Measurements from ENCODE around the gene EPB41L4B. TPM values are rescaled to one million over a fixed set of nuclear protein-coding genes. Genes with fewer than 3 reads are reported as not detected.

Gene EPB41L4B
- total and polyA plus RNA-seq, 2 experiments from 2014 or later: 11.0 to 32.2 TPM

DNA sequence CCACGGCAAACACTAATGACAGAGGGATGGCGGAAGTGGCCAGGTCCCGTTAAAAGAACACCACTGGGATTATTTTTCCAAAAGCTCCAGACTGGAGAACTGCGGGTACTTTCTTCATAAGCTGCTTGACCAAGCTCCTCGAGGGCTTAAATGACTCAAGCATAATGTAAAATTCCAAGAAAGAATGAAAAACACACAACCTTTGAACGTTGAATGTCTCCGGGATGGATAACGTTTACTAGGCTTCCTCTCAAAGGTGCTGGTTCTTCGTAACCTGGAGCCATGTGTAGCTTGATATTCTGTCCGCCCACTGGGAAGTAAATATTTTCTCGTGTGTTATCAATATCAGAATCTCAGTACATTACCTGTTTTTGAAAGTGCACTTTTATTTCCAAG is 67.6 kb downstream of the EPB41L4B start (continued):
- no peak for TF ChIP-seq ZNF462 (CRISPR knock-in tag; IDR thresholded peaks at IDR 0.05)
- TF ChIP-seq EZH2phosphoT487 (IDR thresholded peaks at IDR 0.05; ENCODE audit: unreplicated experiment): no peak

- H3K36me3 ChIP-seq (ENCODE audit: insufficient read depth): no peaks in the 10 kb centered on the region
- no peak overlapping the region for H3K27ac Mint-ChIP-seq
- peaks cover 38% of the 10 kb centered on the region for H3K4me1 Mint-ChIP-seq
- H3K4me3 Mint-ChIP-seq: no peak overlapping the region
- peaks cover 36% of the 10 kb centered on the region for H3K36me3 Mint-ChIP-seq (ENCODE audit: low read depth)
- no peak overlapping the region for H3K4me3 ChIP-seq
- peaks cover 3% of the 10 kb centered on the region; the same call in 1 of the 2 replicates for H4K20me1 ChIP-seq (replicated peaks; ENCODE audit: insufficient read depth)
- H3K4me2 ChIP-seq: no peak overlapping the region
- no peak overlapping the region for H3K27ac ChIP-seq (ENCODE audit: low read depth)
- peaks cover 9% of the 10 kb centered on the region for H3K27me3 Mint-ChIP-seq (ENCODE audit: insufficient read depth, low read depth, poor library complexity)
- H3K79me2 ChIP-seq (replicated peaks; ENCODE audit: insufficient read depth): no peaks in the 10 kb centered on the region
- H3K9me2 ChIP-seq (ENCODE audit: insufficient read depth): no peaks in the 10 kb centered on the region
- no peaks in the 10 kb centered on the region for H3K9me3 Mint-ChIP-seq
- no peaks in the 10 kb centered on the region for H3K27me3 ChIP-seq (ENCODE audit: insufficient read depth)
- DNase-seq (ENCODE audit: low spot score) (no peak), ATAC-seq (no peak)
- no peak overlapping the region for H2AFZ ChIP-seq
- no peaks in the 10 kb centered on the region for H3F3A ChIP-seq (replicated peaks; ENCODE audit: low read depth)
- peaks cover 7% of the 10 kb centered on the region for H3K4me1 ChIP-seq (ENCODE audit: insufficient read depth)
- TF ChIP-seq ZNF114 (CRISPR knock-in tag; IDR thresholded peaks at IDR 0.05) (no peak), STAT1 (IDR thresholded peaks at IDR 0.05; ENCODE audit: unreplicated experiment) (no peak), EZH2 (IDR thresholded peaks at IDR 0.05; ENCODE audit: low read depth, unreplicated experiment) (no peak), ZNF462 (CRISPR knock-in tag; IDR thresholded peaks at IDR 0.05) (no peak), CREB1 (CRISPR knock-in tag; IDR thresholded peaks at IDR 0.05; ENCODE audit: low read depth) (no peak), EZH2phosphoT487 (IDR thresholded peaks at IDR 0.05; ENCODE audit: unreplicated experiment) (no peak), JUNB (IDR thresholded peaks at IDR 0.05; ENCODE audit: unreplicated experiment) (no peak)
- TF ChIP-seq, protein P1, sequence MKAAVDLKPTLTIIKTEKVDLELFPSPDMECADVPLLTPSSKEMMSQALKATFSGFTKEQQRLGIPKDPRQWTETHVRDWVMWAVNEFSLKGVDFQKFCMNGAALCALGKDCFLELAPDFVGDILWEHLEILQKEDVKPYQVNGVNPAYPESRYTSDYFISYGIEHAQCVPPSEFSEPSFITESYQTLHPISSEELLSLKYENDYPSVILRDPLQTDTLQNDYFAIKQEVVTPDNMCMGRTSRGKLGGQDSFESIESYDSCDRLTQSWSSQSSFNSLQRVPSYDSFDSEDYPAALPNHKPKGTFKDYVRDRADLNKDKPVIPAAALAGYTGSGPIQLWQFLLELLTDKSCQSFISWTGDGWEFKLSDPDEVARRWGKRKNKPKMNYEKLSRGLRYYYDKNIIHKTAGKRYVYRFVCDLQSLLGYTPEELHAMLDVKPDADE (IDR thresholded peaks at IDR 0.05): no peak
These were observed 68.6 kb downstream of the EPB41L4B start for GRCh38 chr9:109252291-109252690.
